ENCODE measurements around the gene DENND4B.
A peak's percentile ranks its signal among the peaks of the same experiment; 100 is the strongest.

Gene DENND4B

DNA sequence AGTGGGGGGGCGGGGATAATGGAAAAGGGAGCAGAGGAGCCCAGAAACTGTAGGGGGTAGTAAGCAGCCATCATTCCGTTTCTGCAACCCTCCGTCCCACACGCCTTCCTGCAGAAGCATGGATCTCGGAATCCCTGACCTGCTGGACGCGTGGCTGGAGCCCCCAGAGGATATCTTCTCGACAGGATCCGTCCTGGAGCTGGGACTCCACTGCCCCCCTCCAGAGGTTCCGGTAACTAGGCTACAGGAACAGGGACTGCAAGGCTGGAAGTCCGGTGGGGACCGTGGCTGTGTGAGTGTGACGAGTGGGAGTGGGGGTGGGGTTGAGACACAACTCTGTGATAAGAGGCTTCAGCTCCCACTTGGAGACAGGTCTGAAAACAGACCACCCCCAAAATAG lies 21.9 kb upstream of the DENND4B start:
- TF ChIP-seq CTCF (IDR thresholded peaks at IDR 0.05; ENCODE audit: low read depth, low read length) = no peak
- in situ Hi-C loops (cut with HindIII; ENCODE audit: low sequenced_read_pairs) = loop anchor here (10.0 kb wide), 1 partner anchor 154 kb away; no protein-coding TSS in a partner anchor
- DNase-seq (ENCODE audit: low read depth, low spot score) = no peak
- peak overlapping the region; percentile 64 for H3K4me3 ChIP-seq (ENCODE audit: low read depth, low read length)

DNA sequence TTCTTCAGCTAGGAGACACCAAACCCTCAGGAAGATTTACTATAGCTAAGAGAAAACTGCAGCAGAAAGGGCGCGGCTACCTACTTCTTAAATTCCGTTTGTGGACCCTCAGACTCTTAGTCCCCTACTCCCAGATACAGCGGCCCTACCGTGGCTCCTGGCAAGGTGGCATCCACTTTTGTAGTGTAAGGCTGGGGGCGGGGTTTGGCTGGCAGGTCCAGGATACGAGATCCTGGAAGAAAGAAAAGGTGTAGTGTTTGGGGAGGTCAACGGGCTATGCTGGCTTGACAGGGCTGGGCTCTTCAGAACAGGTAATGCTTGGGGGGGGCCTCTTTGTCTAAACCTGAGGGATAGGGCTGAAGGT lies 21.5 kb upstream of the DENND4B start:
- no peak for DNase-seq (ENCODE audit: low read depth, low spot score)
- H3K4me3 ChIP-seq (ENCODE audit: low read depth, low read length) = peak overlapping the region; percentile 64
- no peak for TF ChIP-seq CTCF (IDR thresholded peaks at IDR 0.05; ENCODE audit: low read depth, low read length)
- in situ Hi-C loops (cut with HindIII; ENCODE audit: low sequenced_read_pairs) = loop anchor here (10.0 kb wide), 1 partner anchor 153 kb away; no protein-coding TSS in a partner anchor

DNA sequence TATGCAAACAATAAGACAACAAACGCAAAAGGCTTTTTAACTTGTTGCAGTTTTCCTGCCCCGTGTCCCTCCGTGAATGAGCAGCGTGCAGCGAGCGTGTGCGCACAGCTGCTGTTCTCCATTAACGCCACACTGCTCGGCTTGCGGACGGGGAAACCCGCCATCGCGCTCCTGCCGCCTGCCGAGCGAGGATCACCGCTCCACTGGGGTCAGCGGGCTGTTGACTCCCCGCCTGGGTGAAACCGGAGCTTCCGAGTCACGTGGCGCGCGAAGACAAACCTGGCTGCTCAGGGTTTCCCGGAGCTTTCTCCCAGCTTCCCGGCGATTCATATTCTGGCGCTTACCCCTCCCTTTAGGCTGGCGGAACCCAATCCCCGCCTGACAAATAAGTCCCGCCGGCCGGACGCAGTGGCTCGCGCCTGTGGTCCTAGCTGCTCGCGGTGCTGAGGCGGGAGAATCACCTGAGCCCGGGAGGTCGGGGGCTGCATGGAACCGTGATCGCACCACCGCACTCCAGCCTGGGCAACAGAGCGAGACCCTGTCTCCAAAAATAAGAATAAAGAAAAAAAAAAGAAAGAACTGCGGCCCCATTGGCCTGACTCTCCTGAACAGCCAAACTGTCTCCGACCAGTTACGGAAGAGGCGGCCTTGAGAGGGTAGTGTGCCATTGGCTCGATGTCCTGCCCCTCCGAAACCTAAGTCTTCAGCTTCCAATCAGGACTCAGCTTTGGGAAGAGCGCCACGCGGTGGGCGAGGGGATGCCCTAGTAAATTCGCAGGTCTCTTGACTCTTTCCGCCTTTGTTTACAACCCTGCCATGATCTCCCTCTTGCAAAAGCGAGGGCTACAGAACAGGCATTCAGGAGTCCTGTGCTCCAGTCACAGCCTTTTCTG lies 20.8 kb upstream of the DENND4B start, which contains the start of gene CREB3L4:
CREB3L4 (plus strand) TSS at position 796 of the 893 bp plus-strand sequence. CDS start 624 bp downstream, outside the sequence.
- TF ChIP-seq CTCF (IDR thresholded peaks at IDR 0.05; ENCODE audit: low read depth, low read length) = peak; percentile 53
- DNase-seq (ENCODE audit: low read depth, low spot score) = peak; percentile 98
- H3K4me3 ChIP-seq (ENCODE audit: low read depth, low read length) = peak within 1 kb of the TSS; percentile 64
- in situ Hi-C loops (cut with HindIII; ENCODE audit: low sequenced_read_pairs) = loop anchor here (10.0 kb wide), 1 partner anchor 153 kb away; no protein-coding TSS in a partner anchor

DNA sequence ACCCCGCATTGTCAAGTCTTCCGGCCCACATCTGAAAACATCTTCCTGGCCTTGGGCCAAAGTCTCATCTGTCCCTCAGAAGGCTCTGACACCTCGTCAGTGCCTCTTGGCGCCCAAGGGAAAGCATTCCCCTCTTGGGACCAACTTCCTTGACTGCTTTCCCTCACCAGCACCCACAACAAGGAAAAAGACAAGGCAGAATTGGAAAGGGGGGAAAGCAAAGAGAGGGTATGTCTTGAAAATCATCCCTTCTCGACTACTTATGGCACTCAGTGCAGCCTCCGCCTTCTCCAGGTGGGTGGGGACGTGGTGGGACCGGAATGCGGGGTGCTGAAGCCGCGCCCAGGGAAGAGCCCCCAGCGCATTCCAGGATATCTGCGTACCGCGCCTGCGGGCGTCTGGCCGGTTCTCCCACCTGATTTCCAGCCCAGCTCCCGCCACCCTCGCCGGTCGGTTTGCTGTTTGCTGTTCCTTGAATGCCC lies 17.4 kb upstream of the DENND4B start:
- H3K4me3 ChIP-seq (ENCODE audit: low read depth, low read length) = peak overlapping the region; percentile 85
- no peak for TF ChIP-seq CTCF (IDR thresholded peaks at IDR 0.05; ENCODE audit: low read depth, low read length)
- in situ Hi-C loops (cut with HindIII; ENCODE audit: low sequenced_read_pairs) = loop anchor here (10.0 kb wide), 1 partner anchor 149 kb away; no protein-coding TSS in a partner anchor
- peak; percentile 47 for DNase-seq (ENCODE audit: low read depth, low spot score)

DNA sequence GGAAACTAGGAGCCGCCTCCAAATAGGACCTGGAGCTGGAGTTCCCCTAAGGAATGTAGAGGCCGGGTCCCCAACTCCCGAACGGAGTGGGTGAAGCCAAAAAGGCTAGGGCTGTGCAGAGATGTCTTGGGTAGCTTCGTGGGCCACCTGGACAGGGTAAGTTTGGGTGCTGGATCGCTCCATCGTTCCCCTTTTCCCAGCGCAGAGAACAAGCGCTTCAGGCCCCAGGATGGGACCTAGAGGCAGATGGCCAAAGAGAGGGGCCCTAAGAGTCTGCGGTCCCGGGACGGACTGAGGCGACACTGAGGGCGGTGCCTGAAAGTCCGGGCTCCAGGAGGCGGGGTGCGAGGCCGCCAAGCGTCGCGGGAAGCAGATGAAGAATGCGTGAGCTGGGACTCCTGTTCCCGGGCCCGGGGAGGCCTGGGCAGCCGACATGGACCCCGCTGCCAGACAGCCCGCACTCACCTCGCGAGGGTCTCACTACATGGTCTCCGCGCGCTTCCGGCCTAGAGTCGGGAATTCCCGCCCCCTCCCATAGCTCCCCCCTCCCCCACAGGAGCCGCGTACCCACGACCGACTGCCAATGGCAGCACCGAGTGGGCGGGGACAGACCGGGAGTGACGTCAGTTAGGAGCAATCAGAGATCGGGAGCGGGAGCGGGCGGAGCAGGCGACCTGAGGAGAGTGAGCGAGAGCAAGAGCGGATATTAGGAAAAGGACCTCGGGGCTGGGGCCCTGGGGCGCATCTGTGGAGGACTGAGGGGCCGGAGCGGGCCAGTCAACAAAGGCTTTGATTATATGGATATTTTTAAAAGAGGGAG lies 16.7 kb upstream of the DENND4B start, which contains the start of gene SLC39A1:
SLC39A1 (minus strand) TSS at position 508 of the 820 bp plus-strand sequence. CDS start 822 bp downstream, outside the sequence.
- no peak for TF ChIP-seq CTCF (IDR thresholded peaks at IDR 0.05; ENCODE audit: low read depth, low read length)
- peak within 1 kb of the TSS; percentile 85 for H3K4me3 ChIP-seq (ENCODE audit: low read depth, low read length)
- in situ Hi-C loops (cut with HindIII; ENCODE audit: low sequenced_read_pairs) = loop anchor here (10.0 kb wide), 1 partner anchor 148 kb away; no protein-coding TSS in a partner anchor
- DNase-seq (ENCODE audit: low read depth, low spot score) = peak; percentile 97
